Activated T-cell treated with anti-CD3 and anti-CD28 coated beads, Interleukin-2, amount 50 U/mL, for 4 hours (primary cell): ENCODE results near the gene RNF126. TPM values are rescaled to one million over a fixed set of nuclear protein-coding genes. Genes with fewer than 3 reads are reported as not detected.
"Not testable (repeated sequence)": the region's sequence is repeated elsewhere in the genome, so short reads cannot be mapped to it uniquely, and the experiment has no call there.

Experiments
- ATAC-seq, 2 donors: fragments of 200-7000 bp; cut with Tn5 transposase; one replicate each; pipeline ENCODE4 v1.10.0; 2021
- DNase-seq: peaks from one replicate; pipeline ENCODE4 v3.0.0-alpha.2; 2020
- H3K27me3 Mint-ChIP-seq: one replicate; pipeline ENCODE4 v1.8.0; 2021; ENCODE audit warnings: low read depth, mixed read lengths
- H3K36me3 Mint-ChIP-seq: one replicate; pipeline ENCODE4 v1.8.0; 2022; ENCODE audit warnings: mixed read lengths; ENCODE audit not compliant: insufficient read depth
- H3K4me1 Mint-ChIP-seq: one replicate; pipeline ENCODE4 v1.8.0; 2021; ENCODE audit warnings: low read depth, mixed read lengths
- H3K4me3 Mint-ChIP-seq: one replicate; pipeline ENCODE4 v1.8.0; 2021; ENCODE audit warnings: mild to moderate bottlenecking, moderate library complexity, mixed read lengths
- H3K9me3 Mint-ChIP-seq: one replicate; pipeline ENCODE4 v1.8.0; 2021; ENCODE audit warnings: mixed read lengths
- total RNA-seq, 3 donors: library from RNA; stranded (reverse); gene quantifications; one replicate each; pipeline ENCODE4 v1.2.1, GENCODE V29; 2021

RNF126 gene
- total RNA-seq, 3 donors from 2014 or later: 144 to 162 (median 147) TPM

DNA sequence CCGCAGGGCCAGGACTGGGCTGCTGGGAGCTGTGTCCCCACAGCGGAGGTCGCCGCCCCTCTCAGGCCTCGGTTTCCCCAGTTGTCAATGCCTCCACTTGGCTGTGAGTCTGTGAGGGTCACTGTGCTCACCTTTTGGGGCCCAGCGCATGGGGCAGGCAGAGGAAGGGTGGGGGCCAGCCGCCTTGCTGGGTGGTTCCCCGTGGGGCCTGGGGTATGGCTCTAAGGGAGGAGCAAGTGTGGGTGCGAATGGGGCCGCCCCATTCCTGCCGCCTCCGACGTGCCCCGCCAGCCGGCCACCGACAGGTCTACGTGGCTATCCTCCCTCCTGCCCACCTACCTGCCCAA, 24.1 kb downstream of the RNF126 start:
- H3K4me1 Mint-ChIP-seq: peaks cover 12% of the 10 kb centered on the region
- DNase-seq: no peak
- H3K27me3 Mint-ChIP-seq: no peaks in the 10 kb centered on the region
- H3K4me3 Mint-ChIP-seq: peak overlapping the region; percentile 77
- H3K9me3 Mint-ChIP-seq: no peaks in the 10 kb centered on the region
- H3K36me3 Mint-ChIP-seq: no peaks in the 10 kb centered on the region
- no peak for ATAC-seq

DNA sequence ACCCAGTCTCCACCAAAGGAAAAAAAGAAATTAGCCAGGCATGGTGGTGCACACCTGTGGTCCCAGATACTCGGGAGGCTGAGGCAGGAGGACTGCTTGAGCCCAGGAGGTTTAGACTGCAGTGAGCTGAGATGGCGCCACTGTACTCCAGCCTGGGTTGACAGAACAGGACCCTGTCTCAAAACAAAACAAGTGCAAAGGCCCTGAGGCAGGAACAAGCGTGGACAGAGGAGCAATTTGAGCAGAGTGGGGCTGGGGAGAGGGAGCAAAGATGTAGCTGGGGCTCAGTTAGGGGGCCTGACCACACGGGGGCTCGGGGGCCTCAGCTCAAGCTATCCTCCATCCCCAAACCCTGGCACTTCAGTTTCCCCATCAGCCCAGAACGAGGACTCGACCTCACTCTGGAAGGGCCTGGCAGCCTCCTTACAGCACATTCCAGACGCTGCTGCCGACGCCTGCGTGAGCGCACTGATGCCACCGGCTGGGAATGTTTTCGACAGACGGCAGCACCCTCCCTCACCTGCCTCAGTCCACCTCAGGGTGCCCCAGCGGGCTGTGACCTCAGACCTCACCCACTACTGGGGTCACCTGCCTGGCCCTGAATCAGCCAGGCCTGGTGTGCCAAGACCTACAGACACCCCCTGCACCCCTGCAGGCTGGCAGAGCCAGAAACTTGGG, 27.9 kb downstream of the RNF126 start:
- Mint-ChIP-seq H3K27me3 (no peaks in the 10 kb centered on the region), H3K4me3 (no peak overlapping the region), H3K4me1 (peaks cover 32% of the 10 kb centered on the region), H3K36me3 (no peaks in the 10 kb centered on the region), H3K9me3 (no peaks in the 10 kb centered on the region)
- ATAC-seq: no peak
- DNase-seq: no peak

DNA sequence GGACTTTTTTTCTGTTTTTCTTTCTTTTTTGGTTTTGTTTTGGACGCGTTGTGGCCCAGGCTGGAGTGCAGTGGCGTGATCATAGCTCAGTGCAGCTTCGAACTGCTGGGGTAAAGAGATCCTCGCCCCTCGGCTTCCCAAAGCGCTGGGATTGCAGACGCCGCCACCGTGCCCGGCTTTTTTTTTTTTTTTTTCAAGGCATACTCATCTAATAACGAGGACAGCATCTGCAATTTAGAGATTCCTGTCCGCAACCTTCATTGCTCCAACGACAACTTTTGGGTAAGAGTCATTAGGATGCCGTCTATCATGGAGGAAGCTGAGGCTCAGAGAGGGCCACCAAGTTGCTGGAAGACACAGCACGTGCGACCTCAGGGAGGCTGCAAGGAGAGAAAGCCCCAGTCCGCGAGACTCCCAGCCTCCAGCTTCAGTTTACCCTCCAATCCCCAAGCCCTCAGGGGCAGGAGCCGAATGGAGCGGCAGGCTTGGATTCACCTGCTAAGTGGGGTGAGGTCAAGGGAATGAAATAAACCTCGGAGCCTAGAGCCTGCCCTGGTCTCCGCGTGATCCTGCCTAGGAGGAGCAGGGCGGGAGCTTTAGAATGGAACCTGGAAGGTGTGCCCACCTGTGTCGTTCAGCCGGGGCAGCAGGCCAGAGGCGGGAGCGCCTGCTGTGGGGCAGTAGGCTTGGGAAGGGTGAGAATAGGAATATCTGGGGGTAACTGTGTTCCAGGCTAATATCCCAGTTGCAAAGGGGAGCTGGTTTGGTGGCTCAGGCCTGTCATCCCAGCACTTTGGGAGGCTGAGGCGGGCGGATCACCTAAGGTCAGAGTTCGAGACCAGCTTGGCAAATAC, 29.0 kb downstream of the RNF126 start:
- no peak for DNase-seq
- Mint-ChIP-seq H3K9me3 (no peaks in the 10 kb centered on the region), H3K36me3 (peaks cover 5% of the 10 kb centered on the region), H3K27me3 (no peaks in the 10 kb centered on the region), H3K4me3 (peak overlapping the region; percentile 96), H3K4me1 (peaks cover 31% of the 10 kb centered on the region)
- no peak for ATAC-seq

GRCh38 chr19:633068-633785, 29.8 kb downstream of the RNF126 start, which contains the start of gene POLRMT:
POLRMT (minus strand) TSS chr19:633537; CDS start chr19:633512, 25 bp downstream.
- H3K4me1 Mint-ChIP-seq: peaks cover 31% of the 10 kb centered on the region
- ATAC-seq: peak; percentile 94 to 96
- peak; percentile 94 for DNase-seq
- H3K27me3 Mint-ChIP-seq: no peaks in the 10 kb centered on the region
- no peaks in the 10 kb centered on the region for H3K9me3 Mint-ChIP-seq
- peak within 1 kb of the TSS; percentile 96 for H3K4me3 Mint-ChIP-seq
- H3K36me3 Mint-ChIP-seq: peaks cover 11% of the 10 kb centered on the region

DNA sequence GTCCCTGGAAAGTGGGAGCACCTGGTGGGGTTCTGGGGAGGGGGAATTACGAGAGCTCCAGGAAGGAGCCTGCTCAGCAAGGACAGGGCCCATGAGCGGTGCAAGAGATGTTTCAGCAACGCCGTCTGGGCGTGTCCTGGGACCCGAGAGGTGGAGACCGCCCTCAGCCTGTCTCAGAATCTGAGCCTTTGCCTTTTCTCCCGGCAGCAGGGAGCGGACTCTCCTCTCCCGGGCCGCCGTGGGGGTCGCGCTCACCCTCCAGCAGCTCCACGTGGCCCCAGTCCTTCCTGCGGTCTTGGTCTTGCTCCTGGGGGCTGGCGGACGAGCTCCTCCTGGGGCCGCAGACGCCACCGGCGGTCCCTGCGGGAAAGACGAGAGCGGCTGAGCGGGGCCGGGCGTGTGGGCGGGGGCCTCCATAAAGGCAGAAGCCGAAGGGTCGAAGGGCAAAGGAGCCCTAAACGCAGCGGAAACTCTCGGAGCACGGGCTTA, 30.4 kb downstream of the RNF126 start:
- Mint-ChIP-seq H3K36me3 (peaks cover 12% of the 10 kb centered on the region), H3K4me1 (peaks cover 30% of the 10 kb centered on the region), H3K27me3 (no peaks in the 10 kb centered on the region), H3K4me3 (peak overlapping the region; percentile 96), H3K9me3 (no peaks in the 10 kb centered on the region)
- ATAC-seq: peak; percentile 32 to 45
- no peak for DNase-seq

DNA sequence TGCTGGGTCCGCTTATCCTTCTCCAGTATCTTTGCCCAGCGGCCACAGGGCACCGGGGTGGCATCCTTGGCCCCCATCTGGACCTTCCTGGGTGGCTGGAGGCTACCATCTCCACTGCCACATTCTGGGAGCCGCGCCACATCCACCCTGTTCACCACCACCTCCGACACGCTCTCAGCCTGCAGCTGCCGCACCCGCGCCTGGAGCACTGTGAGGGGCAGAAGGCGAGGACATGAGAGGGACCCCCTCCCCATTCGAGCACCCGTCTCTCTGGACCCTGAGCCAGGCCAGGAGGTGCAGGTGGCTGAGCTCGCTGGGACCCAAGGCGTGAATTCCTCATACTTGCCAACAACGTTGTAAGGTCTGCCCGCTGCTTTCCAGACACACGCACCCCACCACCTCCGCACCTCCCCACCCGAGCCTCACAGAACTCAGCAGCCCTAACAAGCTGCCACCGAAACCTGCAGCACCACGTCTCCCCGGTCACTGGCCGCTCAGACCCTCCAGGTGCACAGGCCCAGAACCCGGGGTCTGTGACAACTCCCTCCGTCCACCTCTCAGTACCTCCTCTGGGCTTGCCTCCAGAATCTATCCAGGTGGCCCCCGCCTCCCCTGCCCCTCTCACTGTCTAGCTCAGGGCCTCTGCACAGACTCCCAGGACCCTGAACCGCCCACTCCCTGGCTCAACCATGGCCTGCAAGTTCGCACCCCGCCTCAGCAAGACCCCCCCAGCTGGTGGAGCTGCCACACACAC, 32.9 kb downstream of the RNF126 start:
- peaks cover 18% of the 10 kb centered on the region for H3K36me3 Mint-ChIP-seq

DNA sequence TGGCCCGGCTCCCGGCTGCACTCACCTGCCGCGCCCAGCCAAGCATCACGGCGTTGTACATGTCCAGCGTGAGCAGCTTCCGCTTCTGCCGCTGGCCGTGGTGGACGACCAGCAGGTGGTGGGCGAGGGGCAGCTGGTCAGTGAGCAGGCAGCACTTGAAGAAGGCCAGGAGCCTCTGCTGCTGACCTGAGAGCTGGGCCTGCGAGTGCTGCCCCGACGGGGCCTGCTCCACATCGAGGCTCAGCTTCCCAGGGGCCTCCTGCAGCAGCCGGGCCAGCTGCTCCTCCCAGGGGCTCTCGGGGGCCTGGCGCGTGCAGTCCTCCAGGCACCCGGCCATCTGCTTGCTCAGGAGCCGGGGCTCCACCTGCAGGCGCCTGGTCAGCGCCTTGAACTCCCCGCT, 33.5 kb downstream of the RNF126 start:
- peaks cover 30% of the 10 kb centered on the region for H3K4me1 Mint-ChIP-seq
- not testable (repeated sequence) for H3K4me3 Mint-ChIP-seq, H3K27me3 Mint-ChIP-seq, DNase-seq, ATAC-seq, H3K9me3 Mint-ChIP-seq
- peaks cover 18% of the 10 kb centered on the region for H3K36me3 Mint-ChIP-seq

More for the DNA sequence above, 32.9 kb downstream of the RNF126 start:
- peaks cover 30% of the 10 kb centered on the region for H3K4me1 Mint-ChIP-seq
- H3K9me3 Mint-ChIP-seq: no peaks in the 10 kb centered on the region
- ATAC-seq (no peak), DNase-seq (no peak)
- H3K27me3 Mint-ChIP-seq: no peaks in the 10 kb centered on the region
- H3K4me3 Mint-ChIP-seq: no peak overlapping the region

- H3K4me1 Mint-ChIP-seq: peaks cover 23% of the 10 kb centered on the region
- H3K27me3 Mint-ChIP-seq: no peaks in the 10 kb centered on the region
- DNase-seq (no peak), ATAC-seq (no peak)
- H3K9me3 Mint-ChIP-seq: no peaks in the 10 kb centered on the region
- peaks cover 18% of the 10 kb centered on the region for H3K36me3 Mint-ChIP-seq
- no peak overlapping the region for H3K4me3 Mint-ChIP-seq
These were observed 34.8 kb downstream of the RNF126 start for GRCh38 chr19:628168-628567.

DNA sequence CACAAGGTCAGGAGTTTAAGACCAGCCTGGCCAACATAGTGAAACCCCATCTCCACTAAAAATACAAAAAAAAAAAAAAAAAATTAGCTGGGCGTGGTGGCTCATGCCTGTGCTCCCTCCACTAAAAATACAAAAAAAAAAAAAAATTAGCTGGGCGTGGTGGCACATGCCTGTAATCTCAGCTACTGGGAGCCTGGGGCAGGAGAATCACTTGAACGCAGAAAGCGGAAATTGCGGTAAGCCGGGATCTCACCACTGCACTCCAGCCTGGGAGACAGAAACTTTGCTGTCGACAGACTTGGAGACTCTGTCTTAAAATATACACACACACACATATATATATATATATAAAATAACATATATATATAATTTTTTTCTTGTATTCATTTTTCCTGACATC, 36.4 kb downstream of the RNF126 start:
- peaks cover 18% of the 10 kb centered on the region for H3K36me3 Mint-ChIP-seq
- H3K4me3 Mint-ChIP-seq, ATAC-seq, H3K9me3 Mint-ChIP-seq, H3K27me3 Mint-ChIP-seq, DNase-seq: not testable (repeated sequence)
- peaks cover 14% of the 10 kb centered on the region for H3K4me1 Mint-ChIP-seq

- ATAC-seq (no peak), DNase-seq (no peak)
- Mint-ChIP-seq H3K36me3 (peaks cover 18% of the 10 kb centered on the region), H3K27me3 (no peaks in the 10 kb centered on the region), H3K4me1 (peaks cover 8% of the 10 kb centered on the region), H3K9me3 (no peaks in the 10 kb centered on the region), H3K4me3 (no peak overlapping the region)
These were observed 37.8 kb downstream of the RNF126 start for GRCh38 chr19:625257-625656.

DNA sequence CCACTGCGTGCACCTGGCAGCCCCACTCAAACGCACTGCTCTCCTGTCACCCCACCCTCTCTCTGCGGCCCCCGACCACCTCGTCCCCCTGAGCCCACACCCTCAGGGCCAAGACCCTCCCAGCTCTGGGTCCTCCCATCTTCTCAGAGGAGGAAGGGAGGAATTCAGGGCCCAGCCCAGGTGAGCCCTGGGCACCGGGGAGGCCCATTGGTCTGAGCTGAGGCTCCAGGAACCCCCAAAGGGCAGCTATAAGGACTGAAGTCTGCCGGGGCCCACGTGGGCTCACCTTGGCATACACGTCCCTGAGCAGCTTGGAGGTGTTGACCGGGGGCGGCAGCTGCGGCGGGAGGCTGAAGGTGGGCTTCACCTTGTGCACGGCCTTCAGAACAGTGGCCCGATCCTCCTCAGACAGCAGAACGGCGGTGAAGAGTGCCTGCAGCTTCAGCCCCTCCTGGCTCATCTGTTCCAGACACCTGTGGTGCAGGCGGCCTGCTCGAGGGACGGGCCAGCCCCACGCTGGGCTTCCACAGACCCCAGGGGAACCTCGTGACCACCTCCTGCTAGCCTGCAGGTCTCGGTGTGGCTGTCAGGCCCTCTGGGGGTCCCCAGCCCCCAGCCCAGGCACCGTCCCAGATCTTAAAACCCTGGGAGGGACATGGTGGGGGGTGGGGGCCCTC, 38.4 kb downstream of the RNF126 start:
- Mint-ChIP-seq H3K9me3 (no peaks in the 10 kb centered on the region), H3K27me3 (no peaks in the 10 kb centered on the region), H3K4me1 (peaks cover 4% of the 10 kb centered on the region), H3K4me3 (no peak overlapping the region), H3K36me3 (peaks cover 15% of the 10 kb centered on the region)
- DNase-seq (no peak), ATAC-seq (no peak)

- Mint-ChIP-seq H3K9me3 (no peaks in the 10 kb centered on the region), H3K27me3 (no peaks in the 10 kb centered on the region), H3K4me1 (peaks cover 2% of the 10 kb centered on the region), H3K4me3 (no peak overlapping the region), H3K36me3 (peaks cover 14% of the 10 kb centered on the region)
- no peak for ATAC-seq
- DNase-seq: no peak
These were observed 39.0 kb downstream of the RNF126 start for GRCh38 chr19:623974-624373.

GRCh38 chr19:623175-623916, 39.7 kb downstream of the RNF126 start:
- peaks cover 14% of the 10 kb centered on the region for H3K36me3 Mint-ChIP-seq
- DNase-seq (no peak), ATAC-seq (no peak)
- H3K4me1 Mint-ChIP-seq: no peaks in the 10 kb centered on the region
- H3K9me3 Mint-ChIP-seq: no peaks in the 10 kb centered on the region
- no peak overlapping the region for H3K4me3 Mint-ChIP-seq
- no peaks in the 10 kb centered on the region for H3K27me3 Mint-ChIP-seq
